ENCODE measurements around the gene DVL2.

- no peak for TF ChIP-seq CTCF (IDR thresholded peaks at IDR 0.05; ENCODE audit: insufficient read depth, low read length, poor library complexity, severe bottlenecking)
- no peak for TF ChIP-seq EZH2phosphoT487 (conservative IDR thresholded peaks at IDR 0.05; ENCODE audit: low read length)
Observed at GRCh38 chr17:7253082-7253481, 18.8 kb upstream of the DVL2 start.
